Stimulated activated CD4-positive, alpha-beta T cell treated with anti-CD3 and anti-CD28 coated beads, Interleukin-1b, Interleukin-23, amount 100 ng/mL, for 1 hour (primary cell): Measurements from ENCODE around the gene MSANTD3.
A peak's percentile ranks its signal among the peaks of the same experiment; 100 is the strongest.
"Not testable (repeated sequence)": the region's sequence is repeated elsewhere in the genome, so short reads cannot be mapped to it uniquely, and the experiment has no call there.

Source experiments
- DNase-seq, 2 donors: peaks; one replicate each; pipeline ENCODE4 v3.0.0-alpha.2; 2020; ENCODE audit warnings: low read depth in 2 of 2

MSANTD3 gene

GRCh38 chr9:100428871-100429654, 2.1 kb downstream of the MSANTD3 start:
- no peak for DNase-seq

- no peak for DNase-seq
These were observed 3.5 kb downstream of the MSANTD3 start for GRCh38 chr9:100430286-100430940.

- no peak for DNase-seq
These were observed 4.9 kb downstream of the MSANTD3 start for GRCh38 chr9:100431886-100432285.

GRCh38 chr9:100432736-100433135, 5.8 kb downstream of the MSANTD3 start:
- DNase-seq: no peak

GRCh38 chr9:100436571-100436970, 9.6 kb downstream of the MSANTD3 start:
- no peak for DNase-seq

- DNase-seq: peak; percentile 47 to 51
These were observed 11.2 kb downstream of the MSANTD3 start for GRCh38 chr9:100437860-100438805.

GRCh38 chr9:100440071-100440470, 13.1 kb downstream of the MSANTD3 start:
- no peak for DNase-seq

GRCh38 chr9:100440487-100440886, 13.5 kb downstream of the MSANTD3 start:
- not testable (repeated sequence) for DNase-seq

GRCh38 chr9:100441911-100442361, 15.0 kb downstream of the MSANTD3 start:
- DNase-seq: no peak

- DNase-seq: no peak
These were observed 17.1 kb downstream of the MSANTD3 start for GRCh38 chr9:100443781-100444768.

- DNase-seq: no peak
These were observed 18.4 kb downstream of the MSANTD3 start for GRCh38 chr9:100445161-100445902.

- DNase-seq: no peak
These were observed 19.1 kb downstream of the MSANTD3 start for GRCh38 chr9:100445903-100446549.

GRCh38 chr9:100447041-100447440, 20.1 kb downstream of the MSANTD3 start:
- no peak for DNase-seq

- DNase-seq: no peak
These were observed 21.3 kb downstream of the MSANTD3 start for GRCh38 chr9:100448266-100448665.

- DNase-seq: no peak
These were observed 22.5 kb downstream of the MSANTD3 start for GRCh38 chr9:100449420-100449819.

GRCh38 chr9:100452894-100453293, 26.0 kb downstream of the MSANTD3 start:
- no peak for DNase-seq

GRCh38 chr9:100455470-100455869, 28.5 kb downstream of the MSANTD3 start:
- no peak for DNase-seq

GRCh38 chr9:100457517-100457916, 30.6 kb downstream of the MSANTD3 start:
- DNase-seq: no peak

GRCh38 chr9:100459963-100460362, 33.0 kb downstream of the MSANTD3 start:
- no peak for DNase-seq

- DNase-seq: no peak
These were observed 38.3 kb downstream of the MSANTD3 start for GRCh38 chr9:100465274-100465673.
